ENCODE measurements around the gene TVP23B.
"Not testable (repeated sequence)": the region's sequence is repeated elsewhere in the genome, so short reads cannot be mapped to it uniquely, and the experiment has no call there.

GRCh38 chr17:18744726-18745125 lies 36.3 kb upstream of the TVP23B start:
- TF ChIP-seq EZH2 (IDR thresholded peaks at IDR 0.05; ENCODE audit: borderline replicate concordance, insufficient read depth, low read depth, low read length, poor library complexity, severe bottlenecking); CTCF (IDR thresholded peaks at IDR 0.05): not testable (repeated sequence)
